Dedifferentiated amniotic fluid mesenchymal stem cell (primary cell): ENCODE measurements around the gene SLC22A15.
"Not testable (repeated sequence)": the region's sequence is repeated elsewhere in the genome, so short reads cannot be mapped to it uniquely, and the experiment has no call there.

Source experiments
- DNase-seq: peaks from one replicate; pipeline ENCODE4 v3.0.0-alpha.2; 2016; ENCODE audit errors: extremely low spot score

SLC22A15 gene

DNA sequence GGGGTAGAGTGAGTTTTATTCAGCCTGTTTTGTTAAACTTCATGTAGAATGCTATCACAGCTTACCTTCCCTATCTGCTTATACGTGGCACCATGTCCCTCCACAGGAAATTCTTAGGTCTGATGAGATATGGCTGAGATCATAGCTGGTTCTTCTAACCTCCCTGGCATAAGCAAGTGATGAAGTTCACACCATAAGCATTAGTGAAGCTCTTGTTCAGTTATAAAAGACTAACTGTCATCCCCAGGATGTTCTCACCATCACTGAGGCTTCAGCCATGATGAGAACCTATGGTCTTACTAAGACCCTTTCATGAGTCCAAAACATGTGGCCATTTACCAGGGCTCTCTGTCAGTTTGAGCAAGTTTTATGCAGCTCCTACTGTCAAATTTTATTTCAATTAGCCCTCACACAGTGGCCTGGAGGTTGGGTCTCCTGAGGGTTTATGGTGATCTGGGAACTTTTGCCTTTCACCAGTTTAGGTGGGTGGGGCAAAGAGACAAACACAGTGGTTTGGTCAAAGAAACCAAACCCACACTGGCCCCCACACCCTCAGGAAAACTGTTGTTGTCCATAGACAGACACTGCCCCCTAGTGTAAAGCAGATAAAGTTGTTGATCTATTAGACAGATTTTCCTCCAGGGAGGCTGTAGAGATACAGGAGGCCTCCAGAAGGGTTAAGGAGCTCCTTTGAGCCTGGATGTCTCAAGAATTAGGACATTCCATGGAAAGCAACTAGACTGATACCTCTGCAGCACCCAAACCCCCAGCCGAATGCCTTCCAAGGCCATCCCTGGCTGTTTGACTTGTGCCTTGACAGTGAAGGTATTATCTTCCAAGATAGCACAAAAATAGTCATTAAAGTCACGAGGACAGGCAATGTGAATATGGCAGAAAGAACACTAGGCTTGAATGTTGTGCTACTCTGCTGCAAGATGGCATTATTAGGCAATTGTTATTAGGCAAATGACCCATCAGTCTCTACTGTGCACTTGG is 5.0 kb downstream of the SLC22A15 start:
- peak; percentile 40 for DNase-seq

DNA sequence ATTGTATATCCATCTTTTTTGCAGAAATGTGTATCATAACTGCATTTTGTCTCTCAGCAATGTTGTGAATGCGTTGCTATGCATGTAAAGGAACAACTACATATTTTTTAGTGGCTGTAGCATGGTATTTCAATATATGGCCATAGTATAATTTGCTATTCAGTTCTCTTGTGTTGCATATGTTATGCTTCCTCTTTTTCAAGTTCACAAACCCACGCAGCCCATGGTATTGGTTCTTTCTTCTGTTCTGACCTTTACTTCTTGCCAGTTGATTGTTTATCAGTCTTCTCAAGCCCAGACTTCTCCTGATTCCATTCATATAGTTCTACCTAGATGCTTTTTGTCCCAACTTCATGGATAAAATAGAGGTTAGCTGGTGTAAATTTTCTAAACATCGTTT is 6.1 kb downstream of the SLC22A15 start:
- no peak for DNase-seq

DNA sequence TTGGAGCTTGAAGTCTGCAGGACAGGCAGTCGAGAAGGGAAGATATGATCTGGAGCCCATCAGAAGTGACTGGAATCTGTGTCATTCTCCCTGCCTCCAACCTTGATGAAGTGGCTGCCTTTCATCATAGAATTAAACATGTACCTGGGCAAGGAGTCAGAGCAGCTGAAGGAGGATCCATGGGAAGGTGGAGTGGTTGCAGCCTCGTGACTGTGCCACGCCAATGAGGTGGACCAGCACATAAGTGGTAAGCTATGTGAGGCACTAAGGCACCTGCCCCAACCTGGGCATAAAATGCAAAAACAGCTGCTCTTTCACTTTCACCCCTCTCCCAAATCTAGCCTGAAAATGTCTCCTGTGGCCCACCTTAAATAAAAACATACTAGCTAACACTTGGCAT is 7.3 kb downstream of the SLC22A15 start:
- no peak for DNase-seq

DNA sequence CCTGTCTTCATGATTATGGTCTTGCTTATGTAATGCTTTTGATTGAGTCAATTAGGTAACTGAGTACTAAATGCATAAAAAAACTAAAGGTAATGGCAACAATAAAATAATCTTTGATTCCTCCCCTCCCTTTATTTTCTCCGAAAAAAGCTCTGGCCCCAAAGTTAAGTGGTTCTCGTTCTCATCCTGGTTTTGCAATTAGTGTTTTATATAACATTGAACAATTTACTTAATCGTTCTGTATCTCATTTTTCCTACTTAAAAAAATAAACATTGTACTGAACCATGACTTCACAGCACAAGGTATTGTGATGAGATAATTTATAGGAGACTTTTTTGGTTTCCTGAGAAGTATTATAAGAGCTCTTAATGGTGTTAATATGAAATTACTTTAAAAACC is 11.3 kb downstream of the SLC22A15 start:
- no peak for DNase-seq

DNA sequence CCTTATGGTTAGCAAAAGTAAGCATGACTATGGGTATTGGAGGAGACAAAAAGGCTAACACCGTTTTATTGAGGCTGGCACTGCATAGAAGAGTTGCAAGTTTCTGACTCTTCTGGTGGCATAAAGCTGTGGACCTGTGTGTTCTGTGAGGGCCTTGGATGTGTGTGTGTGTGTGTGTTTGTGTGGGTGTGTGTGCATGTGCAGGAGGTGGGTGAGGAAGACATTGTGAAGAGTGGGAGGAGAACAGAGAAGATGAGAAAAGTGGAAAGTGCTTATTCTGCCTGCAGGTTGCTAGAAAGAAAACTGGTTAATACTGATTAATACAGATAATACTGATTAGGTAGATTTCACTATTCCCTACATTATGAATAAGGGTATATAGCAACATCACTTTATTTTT is 12.6 kb downstream of the SLC22A15 start:
- DNase-seq, result no peak

DNA sequence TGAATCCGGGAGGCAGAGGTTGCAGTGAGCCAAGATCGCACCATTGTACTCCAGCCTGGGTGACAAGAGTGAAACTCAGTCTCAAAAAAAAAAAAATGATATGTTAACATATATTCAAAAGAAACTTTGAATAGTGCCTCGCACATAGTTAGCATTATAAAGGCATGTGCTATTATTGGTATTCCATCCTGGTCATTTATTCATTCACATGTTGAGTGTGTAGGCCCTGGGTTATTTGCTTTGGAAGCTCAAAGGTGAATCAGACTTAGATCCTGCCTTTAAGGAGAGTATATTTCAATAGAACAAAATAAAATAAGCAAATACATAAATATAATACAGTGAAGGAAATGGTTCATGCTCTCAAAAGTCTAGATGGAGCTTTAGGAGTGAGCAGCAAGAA is 13.4 kb downstream of the SLC22A15 start:
- DNase-seq, result no peak

DNA sequence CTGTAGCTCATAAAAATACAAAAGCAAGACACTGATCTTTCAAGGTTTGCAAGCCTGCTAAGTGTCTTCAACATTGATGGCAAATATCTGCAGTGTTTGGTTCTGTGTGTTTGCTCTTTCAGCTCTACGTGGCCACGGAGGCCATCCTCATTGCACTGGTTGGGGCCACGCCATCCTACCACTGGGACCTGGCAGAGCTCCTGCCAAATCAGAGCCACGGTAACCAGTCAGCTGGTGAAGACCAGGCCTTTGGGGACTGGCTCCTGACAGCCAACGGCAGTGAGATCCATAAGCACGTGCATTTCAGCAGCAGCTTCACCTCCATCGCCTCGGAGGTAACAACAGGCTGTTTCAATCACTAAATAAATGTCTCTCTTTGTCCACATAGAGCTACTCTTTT is 15.6 kb downstream of the SLC22A15 start:
- no peak for DNase-seq

DNA sequence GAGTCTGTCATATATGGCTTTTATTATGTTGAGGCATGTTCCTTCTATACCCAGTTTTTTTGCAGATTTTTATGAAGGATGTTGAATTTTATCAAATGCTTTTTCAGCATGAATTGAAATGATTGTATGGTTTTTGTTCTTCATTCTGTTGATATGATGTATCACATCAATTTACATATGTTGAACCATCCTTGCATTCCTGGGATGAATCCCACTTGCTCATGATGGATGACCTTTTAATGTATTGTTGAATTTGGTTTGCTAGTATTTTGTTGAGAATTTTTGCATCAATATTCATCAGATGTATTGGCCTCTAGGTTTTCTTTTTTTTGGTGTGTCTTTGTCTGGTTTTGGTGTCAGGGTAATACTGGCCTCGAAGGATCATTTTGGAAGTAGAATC is 21.6 kb downstream of the SLC22A15 start:
- not testable (repeated sequence) for DNase-seq

DNA sequence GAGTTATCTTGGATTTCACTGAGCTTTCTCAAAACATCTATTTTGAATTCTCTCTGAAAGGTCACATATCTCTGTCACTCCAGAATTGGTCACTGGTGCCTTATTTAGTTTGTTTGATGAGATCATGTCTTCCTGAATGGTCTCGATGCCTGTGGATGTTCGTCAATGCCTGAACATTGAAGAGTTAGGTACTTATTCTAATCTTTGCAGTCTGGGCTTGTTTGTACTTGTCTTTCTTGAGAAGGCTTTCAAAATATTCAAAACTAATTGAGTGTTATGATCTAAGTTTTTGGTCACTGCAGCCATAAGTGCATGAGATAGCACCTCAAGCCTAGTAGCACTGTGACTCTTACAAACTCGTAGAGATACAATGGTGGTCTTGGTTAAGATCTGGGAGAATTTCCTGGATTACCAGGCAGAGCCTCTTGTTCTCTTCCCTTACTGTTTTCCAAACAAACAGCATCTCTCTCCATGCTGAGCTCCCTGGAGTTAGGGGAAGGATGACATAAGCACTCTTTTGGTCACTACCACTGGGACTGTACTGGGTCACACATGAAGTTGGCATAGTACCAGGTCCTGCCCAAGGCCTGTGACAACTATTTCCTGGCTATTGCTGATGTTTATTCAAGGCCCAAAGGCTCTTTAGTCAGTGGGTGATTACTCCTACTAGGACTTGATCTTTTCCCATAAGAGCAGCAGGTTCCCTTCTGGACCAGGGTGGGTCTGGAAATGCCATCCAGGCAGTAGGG is 25.6 kb downstream of the SLC22A15 start:
- no peak for DNase-seq

DNA sequence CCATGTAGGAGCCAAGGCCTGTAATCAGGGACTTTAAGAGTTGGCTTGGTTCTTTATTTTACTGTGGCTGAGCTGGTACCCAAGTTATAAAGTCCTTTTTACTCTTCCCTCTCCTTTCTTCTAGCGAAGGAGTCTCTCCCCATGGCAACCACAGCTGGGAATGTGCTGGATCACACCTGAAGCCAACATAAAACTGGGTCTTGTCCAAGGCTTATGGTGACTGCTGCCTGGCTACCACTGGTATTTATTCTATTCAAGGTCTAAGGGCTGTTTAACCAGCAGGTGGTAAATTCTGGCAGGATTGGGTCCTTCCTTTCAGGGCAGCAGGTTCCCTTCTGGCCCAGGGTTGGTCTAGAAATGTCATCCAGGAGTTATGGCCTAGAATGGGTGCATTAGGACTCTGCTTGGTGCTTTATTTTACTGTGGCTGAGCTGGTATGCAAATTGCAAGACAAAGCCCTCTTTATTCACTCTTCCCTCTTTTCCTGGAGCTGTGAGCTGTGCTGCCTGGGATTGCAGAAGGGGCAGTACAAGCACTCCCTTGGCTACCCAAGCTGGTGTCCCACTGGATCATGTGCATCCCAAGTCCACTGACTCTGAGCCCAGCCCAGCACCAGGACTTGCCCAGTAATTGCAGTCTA is 26.6 kb downstream of the SLC22A15 start:
- no peak for DNase-seq

DNA sequence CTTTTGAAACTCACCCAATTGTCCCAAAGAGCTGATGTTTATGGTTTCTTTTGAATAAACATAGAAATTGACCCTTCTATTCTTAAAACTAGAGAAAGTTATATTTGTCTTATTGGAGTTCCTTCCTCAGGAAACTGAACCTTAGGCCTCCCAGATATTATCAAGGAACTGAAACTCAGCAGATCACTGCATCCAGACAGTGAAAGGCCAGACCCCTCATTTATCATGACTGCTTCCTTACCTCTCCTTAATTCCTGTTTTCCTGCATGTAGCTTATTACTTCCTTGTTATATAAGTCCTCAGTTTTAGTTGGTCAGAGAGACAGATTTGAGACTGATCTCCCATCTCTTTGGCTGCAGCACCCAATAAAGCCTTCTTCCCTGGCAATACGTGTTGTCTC is 27.5 kb downstream of the SLC22A15 start:
- no peak for DNase-seq

DNA sequence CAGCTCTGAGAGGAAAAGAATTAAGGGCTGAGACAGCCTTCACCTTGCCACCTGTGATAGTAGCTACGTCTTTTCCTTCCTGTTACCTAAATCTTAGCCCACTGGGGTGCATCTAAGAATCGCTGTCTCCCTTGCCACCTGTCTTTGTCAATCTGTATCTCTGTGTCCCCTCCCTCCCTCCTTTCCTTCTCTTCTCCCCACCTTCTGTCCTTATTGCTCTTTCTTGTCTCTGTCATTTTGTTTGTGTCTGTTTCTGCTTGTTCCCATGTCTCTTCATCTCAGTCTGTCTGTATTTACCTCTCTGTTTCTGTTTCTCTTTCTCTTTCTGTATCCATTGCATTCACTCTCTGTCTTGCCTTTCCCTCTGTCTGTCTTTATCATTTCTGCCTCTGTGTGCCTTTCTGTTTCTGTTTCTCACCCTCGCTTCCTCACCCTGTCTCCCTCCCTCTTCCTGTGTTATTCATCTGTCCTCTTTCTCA is 30.2 kb downstream of the SLC22A15 start:
- no peak for DNase-seq

DNA sequence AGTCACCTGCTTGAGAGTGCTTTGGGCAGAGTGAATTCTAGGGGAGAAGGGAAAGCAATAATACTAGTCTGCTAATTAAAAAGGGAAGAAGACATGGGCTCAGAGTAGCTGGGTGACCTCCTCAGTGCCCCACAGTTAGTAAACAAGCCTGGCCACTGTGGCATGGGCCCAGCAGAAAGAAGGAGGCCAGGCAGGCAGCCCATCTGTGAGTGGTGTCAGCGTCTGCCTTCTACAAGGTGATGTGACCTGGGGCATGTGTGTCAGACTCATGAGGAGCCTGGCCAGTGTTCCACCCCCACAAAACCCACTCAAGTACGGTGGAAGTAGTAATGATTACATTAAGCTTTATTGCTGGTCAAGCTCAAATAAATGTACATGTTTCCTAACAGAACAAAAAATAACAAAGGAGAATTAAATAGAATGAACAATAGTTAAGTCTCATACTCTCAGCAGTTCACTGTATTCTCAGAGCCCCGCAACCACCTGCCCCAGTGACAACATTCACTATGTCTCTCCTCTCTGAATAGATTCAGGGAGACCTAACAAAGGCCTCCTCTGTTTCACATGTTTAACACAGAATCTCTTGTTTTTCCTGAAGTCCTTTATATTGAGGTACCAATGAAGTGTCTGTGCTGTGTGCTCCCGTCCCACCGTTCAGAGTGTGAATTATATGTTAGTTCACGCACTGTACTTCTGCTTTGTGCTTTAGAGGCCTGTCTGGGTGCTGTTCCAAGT is 32.5 kb downstream of the SLC22A15 start:
- DNase-seq, result no peak

DNA sequence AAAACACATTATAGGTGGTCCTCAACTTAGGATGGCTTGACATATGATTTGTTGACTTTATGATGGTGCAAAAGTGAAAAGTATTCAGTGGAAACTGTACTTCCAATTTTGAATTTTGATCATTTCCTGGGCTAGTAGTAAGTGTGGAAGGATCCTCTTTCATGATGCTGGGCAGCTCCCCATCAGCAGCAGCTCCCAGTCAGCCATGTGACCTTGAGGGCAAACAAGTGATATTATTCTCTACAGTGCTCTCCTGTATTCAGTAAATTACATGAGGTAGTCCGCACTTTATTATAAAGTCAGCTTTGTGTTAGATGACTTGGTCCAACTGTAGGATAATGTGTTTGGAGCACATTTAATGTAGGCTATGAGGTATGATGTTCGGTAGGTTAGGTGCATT is 36.4 kb downstream of the SLC22A15 start:
- DNase-seq, result no peak

DNA sequence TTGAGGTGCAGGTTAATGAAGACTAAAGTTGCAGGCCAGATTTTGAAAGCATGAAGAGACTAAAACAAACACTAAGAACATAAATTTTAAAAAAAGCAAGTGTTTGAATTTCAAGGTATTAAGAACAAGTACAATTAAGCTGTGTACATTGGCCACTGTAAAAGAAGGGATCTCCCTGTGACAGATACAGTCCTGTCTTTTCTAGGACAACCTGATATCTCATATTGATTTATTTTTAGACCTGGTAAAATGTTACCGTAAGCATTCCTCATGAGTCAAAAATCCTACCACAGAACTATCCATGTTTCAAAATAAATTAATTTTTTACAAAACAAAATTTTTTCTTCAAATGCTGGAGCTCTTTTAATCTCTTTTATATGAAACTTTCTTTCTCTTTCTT is 39.4 kb downstream of the SLC22A15 start:
- no peak for DNase-seq

DNA sequence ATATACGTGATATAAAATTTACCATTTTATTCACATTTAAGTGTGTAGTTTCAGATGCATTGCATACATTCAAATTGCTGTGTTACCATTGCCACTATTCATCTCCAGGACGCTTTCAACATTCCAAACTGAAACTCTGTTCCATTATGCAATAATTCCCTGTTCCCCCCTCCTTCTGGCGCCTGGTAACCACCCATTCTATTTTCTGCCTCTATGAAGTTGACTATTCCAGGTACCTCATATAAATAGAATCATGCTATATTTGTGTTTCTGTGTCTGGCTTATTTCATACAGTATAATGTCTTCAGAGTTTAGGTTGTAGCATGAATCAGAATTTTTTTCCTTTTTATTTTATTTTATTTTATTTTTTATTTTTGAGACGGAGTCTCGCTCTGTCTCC is 41.7 kb downstream of the SLC22A15 start:
- no peak for DNase-seq

DNA sequence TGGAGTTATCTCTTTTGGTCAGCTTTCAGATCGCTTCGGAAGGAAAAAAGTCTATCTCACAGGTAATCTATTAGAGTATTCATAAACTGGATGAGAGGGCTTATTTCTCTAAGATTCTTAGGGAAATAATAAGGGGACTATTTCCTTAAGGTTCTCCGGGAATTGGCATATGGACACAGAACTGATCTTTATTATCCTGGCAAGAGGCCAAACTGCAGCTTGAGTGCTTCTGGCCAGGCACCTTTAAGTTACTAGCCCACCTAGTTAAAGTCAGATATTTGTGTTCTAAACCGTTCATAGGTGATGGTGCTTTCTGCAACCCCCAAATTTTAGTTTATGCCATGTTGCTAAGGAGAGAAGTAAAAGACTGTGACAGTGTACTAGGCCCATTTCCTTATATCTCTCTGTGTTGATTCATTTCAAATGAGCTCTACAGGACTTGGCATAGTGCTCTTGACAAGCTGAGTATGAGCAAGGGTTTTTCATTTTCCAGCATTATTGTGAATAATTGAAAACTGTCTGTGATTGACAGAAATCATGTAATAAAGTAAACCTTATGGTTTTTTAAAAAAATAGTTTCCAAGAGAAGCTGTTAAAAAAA is 43.4 kb downstream of the SLC22A15 start:
- DNase-seq, result no peak

DNA sequence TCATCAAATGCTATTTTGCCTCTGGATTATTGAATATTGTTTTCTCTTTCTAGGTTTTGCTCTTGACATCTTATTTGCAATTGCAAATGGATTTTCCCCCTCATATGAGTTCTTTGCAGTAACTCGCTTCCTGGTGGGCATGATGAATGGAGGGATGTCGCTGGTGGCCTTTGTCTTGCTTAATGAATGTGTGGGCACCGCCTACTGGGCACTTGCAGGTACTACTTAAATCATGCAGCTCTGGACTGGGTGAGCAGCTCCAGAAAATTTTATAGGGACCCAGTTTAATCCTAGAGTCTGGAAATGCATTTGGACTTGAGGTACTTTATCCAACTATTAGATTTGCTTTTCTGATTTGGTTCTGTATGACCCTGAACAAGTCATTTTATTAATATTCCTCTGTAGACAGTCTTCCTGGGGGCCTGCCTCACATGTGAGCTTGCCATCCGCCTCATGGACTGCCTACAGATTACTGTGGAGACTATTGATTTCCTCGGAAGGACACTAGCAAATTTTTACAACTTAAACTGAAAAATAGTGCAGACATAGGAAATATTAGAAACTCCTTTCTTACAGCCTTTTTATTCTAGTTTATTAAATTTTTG is 44.5 kb downstream of the SLC22A15 start:
- peak; percentile 44 for DNase-seq

DNA sequence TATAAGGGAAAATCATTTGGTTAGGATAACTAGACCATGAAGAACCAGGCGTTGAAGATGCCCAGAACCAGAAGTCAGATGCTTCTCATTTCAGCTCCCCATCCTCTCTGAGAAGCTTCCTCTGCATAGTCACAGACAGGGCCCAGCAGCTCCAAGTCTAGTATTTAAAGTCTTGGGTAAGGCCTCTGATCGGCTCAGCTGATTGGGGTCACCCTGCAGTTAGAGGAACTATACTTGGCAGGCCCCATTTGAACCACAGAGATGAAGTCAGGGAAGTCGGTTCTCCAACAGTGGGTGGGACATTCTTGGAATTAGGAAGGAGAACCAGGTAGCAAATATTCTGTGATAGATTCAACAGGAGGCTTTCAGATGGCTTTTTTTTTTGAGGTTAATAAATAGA is 48.3 kb downstream of the SLC22A15 start:
- DNase-seq, result no peak

DNA sequence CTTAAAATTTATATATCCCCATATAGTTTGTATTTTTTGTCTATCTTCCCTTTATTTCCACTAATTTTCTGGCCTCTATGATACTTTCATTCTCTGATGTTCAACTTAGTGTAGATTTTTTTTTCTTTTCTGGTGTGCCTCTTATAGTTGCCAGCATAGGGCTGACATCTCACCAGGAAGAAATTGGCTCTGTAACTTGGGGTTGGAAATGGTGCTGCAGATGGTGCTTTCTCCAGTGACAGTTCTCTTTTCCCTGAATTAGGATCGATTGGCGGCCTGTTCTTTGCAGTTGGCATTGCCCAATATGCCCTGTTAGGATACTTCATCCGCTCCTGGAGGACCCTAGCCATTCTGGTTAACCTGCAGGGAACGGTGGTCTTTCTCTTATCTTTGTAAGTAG is 50.3 kb downstream of the SLC22A15 start:
- DNase-seq, result no peak

DNA sequence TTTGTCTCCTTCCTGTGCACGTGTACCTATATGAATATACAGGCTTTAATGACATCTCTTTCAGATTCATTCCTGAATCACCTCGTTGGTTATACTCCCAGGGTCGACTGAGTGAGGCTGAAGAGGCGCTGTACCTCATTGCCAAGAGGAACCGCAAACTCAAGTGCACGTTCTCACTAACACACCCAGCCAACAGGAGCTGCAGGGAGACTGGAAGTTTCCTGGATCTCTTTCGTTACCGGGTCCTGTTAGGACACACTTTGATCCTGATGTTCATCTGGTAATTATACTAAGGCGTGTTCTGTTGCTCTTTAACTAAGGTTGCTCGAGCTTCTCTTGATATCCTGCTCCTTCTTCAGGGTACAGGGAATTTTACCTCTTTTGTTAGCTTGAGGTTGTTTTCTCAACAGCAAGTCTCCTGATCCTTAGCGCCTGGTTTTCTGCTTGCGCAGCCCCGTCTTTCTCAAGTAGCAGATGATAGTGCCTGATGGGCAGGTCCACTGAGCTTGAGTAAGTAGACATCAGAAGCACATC is 55.1 kb downstream of the SLC22A15 start:
- DNase-seq, result no peak
